NB4 (cell line): Measurements from ENCODE around the gene ENTPD3.

Source experiments
- CTCF ChIP-seq: IDR thresholded peaks from one replicate; pipeline ENCODE4 v1.5.1; 2012; ENCODE audit warnings: low read depth, low read length
- POLR2A ChIP-seq: IDR thresholded peaks from 2 replicates; pipeline ENCODE4 v1.6.1; 2011; ENCODE audit warnings: mild to moderate bottlenecking; ENCODE audit not compliant: insufficient read length; ENCODE audit errors: extremely low read depth

GRCh38 chr3:40341671-40342070, 45.3 kb upstream of the ENTPD3 start:
- no peak for TF ChIP-seq POLR2A
- no peak for TF ChIP-seq CTCF
